Activated T-helper 9 cell treated with anti-CD3 and anti-CD28 coated beads, Interleukin-2, amount 50 U/mL, for 16 hours (primary cell): ENCODE measurements around the gene STRN4.
"Not testable (repeated sequence)": the region's sequence is repeated elsewhere in the genome, so short reads cannot be mapped to it uniquely, and the experiment has no call there.

Experiments used
- DNase-seq: peaks from one replicate; pipeline ENCODE4 v3.0.0-alpha.2; 2020; ENCODE audit warnings: low read depth

STRN4 gene, protein sequence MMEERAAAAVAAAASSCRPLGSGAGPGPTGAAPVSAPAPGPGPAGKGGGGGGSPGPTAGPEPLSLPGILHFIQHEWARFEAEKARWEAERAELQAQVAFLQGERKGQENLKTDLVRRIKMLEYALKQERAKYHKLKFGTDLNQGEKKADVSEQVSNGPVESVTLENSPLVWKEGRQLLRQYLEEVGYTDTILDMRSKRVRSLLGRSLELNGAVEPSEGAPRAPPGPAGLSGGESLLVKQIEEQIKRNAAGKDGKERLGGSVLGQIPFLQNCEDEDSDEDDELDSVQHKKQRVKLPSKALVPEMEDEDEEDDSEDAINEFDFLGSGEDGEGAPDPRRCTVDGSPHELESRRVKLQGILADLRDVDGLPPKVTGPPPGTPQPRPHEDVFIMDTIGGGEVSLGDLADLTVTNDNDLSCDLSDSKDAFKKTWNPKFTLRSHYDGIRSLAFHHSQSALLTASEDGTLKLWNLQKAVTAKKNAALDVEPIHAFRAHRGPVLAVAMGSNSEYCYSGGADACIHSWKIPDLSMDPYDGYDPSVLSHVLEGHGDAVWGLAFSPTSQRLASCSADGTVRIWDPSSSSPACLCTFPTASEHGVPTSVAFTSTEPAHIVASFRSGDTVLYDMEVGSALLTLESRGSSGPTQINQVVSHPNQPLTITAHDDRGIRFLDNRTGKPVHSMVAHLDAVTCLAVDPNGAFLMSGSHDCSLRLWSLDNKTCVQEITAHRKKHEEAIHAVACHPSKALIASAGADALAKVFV

DNA sequence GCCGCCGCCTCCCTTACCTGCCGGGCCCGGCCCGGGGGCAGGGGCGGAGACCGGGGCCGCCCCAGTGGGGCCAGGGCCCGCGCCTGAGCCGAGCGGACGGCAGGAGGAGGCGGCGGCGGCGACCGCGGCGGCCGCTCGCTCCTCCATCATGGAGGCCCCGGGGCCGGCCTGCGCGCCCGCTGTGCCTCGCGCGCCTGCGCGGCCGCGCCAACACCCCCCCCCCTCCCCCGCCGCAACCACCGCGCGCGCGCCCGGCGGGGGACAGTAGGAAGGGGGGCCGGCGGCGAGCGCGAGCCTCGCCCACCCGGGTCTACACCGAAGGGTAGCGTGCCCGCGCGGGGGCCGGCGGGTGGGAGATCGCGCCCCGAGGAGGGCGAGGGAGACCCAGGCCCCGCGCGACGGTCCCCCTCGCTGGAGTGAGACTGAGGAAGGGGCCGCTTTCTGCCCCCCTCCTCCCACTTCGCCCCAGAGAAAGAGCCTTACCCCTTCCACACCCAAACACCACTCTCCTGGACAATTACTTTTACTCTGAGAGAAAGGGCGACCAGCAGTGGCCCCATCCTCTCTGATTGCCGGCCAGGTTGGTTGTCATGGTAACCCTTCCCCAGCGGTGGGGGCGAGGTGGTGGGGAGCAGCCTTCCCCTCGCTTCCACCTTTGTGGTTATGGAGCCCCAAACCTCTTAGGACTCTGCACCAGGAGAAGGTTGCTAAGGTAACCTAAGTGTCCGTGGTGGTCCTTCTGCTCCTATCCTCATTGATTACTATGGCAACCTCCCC lies at the start of gene STRN4:
STRN4 (minus strand) TSS at position 170 of the 777 bp plus-strand sequence; CDS start at position 150, 20 bp downstream.
- peak; percentile 51 for DNase-seq

- DNase-seq = no peak
These were observed 45.7 kb upstream of the STRN4 start for GRCh38 chr19:46791944-46792343.

DNA sequence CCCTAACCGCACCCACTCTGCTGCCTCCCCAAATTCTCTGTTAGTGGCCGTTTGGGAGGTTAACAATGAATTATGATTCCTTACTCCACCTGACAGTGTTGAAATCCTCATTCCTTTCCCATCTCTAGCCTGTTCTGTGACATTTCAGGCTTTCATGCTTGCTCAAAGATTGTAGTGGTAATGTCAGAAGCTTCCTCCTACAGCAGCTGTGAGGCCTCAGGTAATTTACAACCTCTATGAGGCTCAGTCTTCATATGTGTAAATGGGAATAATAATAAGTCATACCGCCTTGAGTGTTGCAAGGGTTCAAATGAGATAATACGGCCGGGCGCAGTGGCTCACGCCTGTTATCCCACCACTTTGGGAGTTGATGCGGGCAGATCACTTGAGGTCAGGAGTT lies 43.1 kb upstream of the STRN4 start:
- DNase-seq = no peak

DNA sequence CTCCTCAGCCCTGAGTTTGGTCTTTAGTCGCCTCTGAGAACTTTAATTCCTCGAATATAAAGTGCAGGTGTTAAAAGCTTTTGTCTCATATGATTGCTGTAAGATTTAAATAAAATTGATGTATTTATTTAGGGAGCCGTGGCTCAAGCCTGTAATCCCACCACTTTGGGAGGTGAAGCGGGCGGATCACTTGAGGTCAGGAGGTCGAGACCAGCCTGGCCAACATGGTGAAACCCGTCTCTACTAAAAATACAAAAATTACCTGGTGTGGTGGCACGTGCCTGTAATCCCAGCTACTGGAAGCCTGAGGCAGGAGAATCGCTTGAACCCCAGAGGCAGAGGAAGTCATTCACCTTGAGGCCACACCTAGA lies 42.7 kb upstream of the STRN4 start:
- DNase-seq = no peak

DNA sequence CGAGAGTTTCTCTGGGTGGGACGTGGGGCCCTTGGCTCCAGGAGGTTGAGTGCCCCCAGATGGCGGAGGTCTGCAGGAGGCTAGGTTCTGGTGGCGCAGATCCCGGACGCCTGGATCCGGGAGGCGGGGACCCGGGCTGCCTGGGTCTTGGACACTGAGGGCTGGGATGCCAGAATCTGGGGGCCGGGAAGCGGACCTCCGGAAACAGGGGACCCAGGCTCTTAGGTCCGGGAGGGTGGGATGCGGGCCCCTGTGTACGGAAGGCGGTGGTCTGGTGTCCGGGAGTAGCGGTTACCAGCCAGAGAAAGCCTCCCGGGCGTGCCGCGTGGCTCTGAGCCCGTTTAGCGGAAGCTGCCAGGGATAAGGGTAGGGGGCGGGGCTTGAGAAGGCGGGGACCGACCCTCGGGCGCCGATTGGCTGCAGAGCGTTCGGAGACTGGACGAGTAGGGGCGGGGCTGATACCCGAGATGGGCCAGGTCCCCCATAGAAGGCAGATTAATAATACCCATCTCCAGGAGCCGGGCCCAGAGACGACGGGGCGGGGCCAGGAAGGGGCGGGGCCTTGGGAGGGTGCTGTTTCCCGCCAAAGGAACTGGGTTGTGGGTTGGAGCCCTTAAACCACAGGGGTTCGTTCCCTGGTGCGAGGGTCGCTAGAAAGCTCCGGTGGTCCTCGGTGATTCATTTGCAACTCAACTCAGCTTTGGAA lies 42.2 kb upstream of the STRN4 start, which contains the start of gene SLC1A5:
SLC1A5 (minus strand) TSS at position 333 of the 706 bp plus-strand sequence. CDS start 629 bp downstream, outside the sequence.
- DNase-seq = peak; percentile 98

- DNase-seq = peak; percentile 36
These were observed 41.3 kb upstream of the STRN4 start for GRCh38 chr19:46787331-46788261.

DNA sequence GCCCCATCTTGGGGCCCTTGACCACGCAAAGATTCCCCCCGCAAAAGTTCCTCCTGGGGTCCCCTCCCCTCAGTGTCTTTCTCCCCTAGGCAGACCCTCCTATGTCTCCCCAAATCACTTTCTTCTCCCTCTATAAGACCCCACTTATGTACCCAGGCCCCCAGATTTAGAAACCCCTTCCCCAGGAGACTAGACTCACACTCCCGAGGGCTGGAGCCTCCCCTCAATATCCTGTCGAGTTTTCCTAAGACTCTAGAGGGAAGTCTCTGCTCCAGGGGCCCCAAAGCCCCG lies 40.7 kb upstream of the STRN4 start:
- no peak for DNase-seq

DNA sequence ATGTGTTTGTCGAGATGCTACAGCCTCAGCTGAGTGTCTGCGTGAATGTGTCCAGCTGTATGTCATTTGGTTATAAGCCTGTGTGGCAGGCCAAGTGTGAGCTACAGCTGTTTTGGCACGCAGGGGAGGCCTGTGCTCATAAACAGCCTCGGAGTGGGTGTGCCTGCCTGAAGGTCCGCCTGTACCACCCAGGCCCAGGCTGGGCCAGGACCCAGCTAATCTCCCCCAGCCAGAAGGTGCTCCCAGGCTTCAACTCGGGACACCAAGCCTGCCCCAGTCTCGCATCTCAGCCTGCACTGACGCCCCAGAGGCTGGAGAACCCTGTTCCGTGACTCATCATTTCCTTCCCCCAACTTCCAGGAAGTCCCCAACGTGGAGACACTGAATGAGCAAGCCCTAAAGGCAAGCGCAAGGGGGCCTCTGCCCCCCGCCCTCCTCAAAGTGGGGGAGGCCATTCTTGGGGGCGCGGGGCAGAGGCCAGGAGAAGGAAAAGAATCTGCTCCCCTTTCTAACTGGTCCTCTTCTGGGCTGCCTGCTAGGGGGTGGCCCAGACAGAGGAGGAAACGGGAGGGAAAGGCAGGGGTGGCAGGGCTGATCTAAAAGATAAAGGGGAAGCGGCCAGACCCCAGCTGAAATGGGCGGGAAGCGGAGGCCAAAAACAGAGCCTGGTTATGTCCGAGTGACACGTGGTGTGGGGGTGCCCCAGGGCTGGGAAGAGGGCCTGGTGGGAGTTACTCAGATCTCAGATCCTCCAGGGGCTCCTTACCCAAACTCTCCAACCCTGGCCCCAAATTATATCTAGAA lies 40.2 kb upstream of the STRN4 start:
- DNase-seq = peak; percentile 81

- DNase-seq = no peak
These were observed 39.7 kb upstream of the STRN4 start for GRCh38 chr19:46785980-46786235.

- DNase-seq = no peak
These were observed 39.1 kb upstream of the STRN4 start for GRCh38 chr19:46785054-46785979.

DNA sequence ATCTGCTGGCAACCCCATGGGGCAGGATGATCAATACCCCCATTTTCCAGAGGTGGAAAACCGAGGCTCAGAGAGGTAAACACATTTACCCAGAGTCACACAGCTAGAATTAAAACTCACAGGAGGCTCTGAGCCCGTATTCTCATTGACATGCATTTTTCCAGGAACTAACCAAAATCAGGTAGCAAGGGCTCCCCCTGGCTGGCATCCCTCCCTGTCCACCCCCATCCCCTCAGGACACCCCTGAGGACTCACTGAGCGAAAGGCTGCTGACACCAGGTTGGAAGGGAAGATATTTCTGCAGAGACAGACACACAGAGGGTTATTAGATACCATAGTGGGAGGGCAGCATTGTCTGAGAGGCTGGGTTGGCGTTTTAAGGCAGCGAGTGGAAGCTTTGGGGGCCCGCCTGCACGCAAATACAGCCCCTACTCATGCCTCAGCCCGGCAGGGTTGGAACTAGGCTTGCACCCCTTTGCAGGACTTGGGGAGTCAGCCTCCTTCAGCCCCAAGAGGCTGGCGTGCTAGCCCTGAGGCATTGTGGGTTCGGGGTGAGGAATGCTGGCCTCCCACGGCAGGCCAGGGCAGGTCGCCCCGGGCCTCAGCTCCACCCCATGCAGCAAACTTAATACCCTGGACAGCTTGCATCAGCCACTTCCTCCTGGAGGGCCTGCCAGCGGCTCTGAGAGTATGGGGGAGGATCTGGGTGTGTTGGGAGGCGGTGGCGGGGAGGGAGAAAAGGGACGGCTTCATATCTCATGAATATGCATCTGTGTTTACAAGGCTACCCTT lies 38.2 kb upstream of the STRN4 start:
- peak; percentile 71 for DNase-seq

DNA sequence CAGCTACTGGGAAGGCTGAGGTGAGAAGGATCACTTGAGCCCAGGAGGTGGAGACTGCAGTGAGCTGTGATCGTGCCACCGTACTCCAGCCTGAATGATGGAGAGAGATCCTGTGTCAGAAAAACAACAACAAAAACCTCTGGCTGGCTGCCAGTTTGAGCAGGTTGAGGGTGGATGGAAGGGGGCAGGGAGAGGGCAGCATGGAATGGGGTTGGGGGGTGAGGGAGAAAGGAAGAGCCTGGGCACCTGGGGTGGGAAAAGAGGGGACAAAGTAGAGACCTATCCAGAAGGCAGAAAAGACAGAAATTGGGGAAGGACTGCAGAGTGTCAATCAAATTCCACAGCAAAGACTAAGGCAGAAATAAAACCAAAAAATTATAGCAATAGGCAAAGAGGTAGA lies 37.4 kb upstream of the STRN4 start:
- DNase-seq = no peak

- no peak for DNase-seq
These were observed 36.2 kb upstream of the STRN4 start for GRCh38 chr19:46782355-46783019.

GRCh38 chr19:46777956-46778645 lies 31.9 kb upstream of the STRN4 start:
- not testable (repeated sequence) for DNase-seq

- no peak for DNase-seq
These were observed 31.0 kb upstream of the STRN4 start for GRCh38 chr19:46776927-46777911.
